Measurements from ENCODE around the gene ACHE.

Gene ACHE

GRCh38 chr7:100901921-100902332 is 6.2 kb upstream of the ACHE start:
- Histone ChIP-seq H3K27ac (no peak overlapping the region), H3K9ac (ENCODE audit: insufficient read length) (no peak overlapping the region), H3K4me3 (no peak overlapping the region), H3K36me3 (ENCODE audit: insufficient read depth, low read length) (no peaks in the 10 kb centered on the region), H3K9me3 (ENCODE audit: low read depth, low read length) (no peaks in the 10 kb centered on the region)
- TF ChIP-seq POLR2AphosphoS5 (IDR thresholded peaks at IDR 0.05; ENCODE audit: borderline replicate concordance, low read depth, low read length) (no peak), FOXP2 (optimal IDR thresholded peaks at IDR 0.05; ENCODE audit: control extremely low read depth, extremely low read length, insufficient read depth) (no peak), EZH2 (IDR thresholded peaks at IDR 0.05) (no peak)
- no peak for DNase-seq (ENCODE audit: low read depth, low spot score)

- no peak overlapping the region for H3K4me3 ChIP-seq
- H3K27ac ChIP-seq: no peak overlapping the region
- no peaks in the 10 kb centered on the region for H3K36me3 ChIP-seq (ENCODE audit: insufficient read depth, low read length)
- DNase-seq (ENCODE audit: low read depth, low spot score): no peak
- TF ChIP-seq EZH2 (IDR thresholded peaks at IDR 0.05): no peak
- TF ChIP-seq FOXP2 (optimal IDR thresholded peaks at IDR 0.05; ENCODE audit: control extremely low read depth, extremely low read length, insufficient read depth): no peak
- TF ChIP-seq POLR2AphosphoS5 (IDR thresholded peaks at IDR 0.05; ENCODE audit: borderline replicate concordance, low read depth, low read length): no peak
- H3K9me3 ChIP-seq (ENCODE audit: low read depth, low read length): no peaks in the 10 kb centered on the region
- no peak overlapping the region for H3K9ac ChIP-seq (ENCODE audit: insufficient read length)
These were observed 5.3 kb upstream of the ACHE start for GRCh38 chr7:100900978-100901377.

DNA sequence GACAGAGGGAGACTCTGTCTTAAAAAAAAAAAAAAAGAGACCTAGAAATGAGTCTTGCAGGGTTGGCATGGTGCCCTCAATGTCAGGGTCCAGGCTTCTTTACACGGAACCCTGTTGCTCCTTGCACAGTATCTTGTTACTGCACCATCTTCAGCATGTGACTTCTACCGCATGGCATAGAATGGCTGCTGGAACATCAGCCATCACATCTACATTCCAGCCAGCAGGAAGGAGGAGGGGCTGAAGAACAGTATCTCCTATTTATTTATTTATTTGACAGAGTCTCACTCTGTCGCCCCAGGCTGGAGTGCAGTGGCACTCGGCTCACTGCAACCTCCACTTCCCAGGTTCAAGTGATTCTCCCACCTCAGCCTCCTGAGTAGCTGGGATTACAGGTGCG is 3.7 kb upstream of the ACHE start:
- Histone ChIP-seq H3K9me3 (ENCODE audit: low read depth, low read length) (no peaks in the 10 kb centered on the region), H3K36me3 (ENCODE audit: insufficient read depth, low read length) (no peaks in the 10 kb centered on the region), H3K27ac (no peak overlapping the region), H3K4me3 (no peak overlapping the region), H3K9ac (ENCODE audit: insufficient read length) (no peak overlapping the region)
- DNase-seq (ENCODE audit: low read depth, low spot score): no peak
- TF ChIP-seq EZH2 (IDR thresholded peaks at IDR 0.05) (no peak), POLR2AphosphoS5 (IDR thresholded peaks at IDR 0.05; ENCODE audit: borderline replicate concordance, low read depth, low read length) (no peak), FOXP2 (optimal IDR thresholded peaks at IDR 0.05; ENCODE audit: control extremely low read depth, extremely low read length, insufficient read depth) (no peak)

DNA sequence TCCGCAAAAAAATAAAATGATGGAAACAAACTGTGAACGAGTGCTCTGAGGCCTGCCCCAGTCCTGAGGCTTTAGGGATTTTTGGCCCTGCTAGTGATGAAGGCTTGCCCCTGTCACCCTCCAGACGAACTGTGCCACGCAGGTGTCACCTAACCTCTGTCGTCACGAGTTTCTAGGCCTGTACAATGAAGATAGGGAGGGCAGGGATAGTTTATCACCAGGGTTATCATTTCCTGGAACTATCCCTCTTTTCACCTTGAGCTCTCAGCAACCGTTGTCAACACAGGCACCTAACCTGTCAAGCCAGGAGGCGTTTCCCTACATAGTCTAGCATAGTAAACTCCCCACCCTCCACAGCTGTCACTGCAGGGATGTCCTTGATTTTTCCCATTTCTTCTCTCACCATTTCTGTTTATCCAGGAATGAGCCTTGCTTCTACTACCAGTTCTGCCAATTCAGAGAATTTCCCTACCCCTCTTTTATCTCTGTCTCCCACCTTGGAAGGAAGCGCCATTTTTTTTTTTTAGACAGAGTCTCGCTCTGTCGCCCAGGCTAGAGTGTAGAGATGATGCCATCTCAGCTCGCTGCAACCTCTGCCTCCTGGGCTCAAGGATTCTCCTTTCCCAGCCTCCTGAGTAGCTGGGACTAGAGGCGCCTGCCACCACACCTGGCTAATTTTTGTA is 2.2 kb upstream of the ACHE start:
- no peak for TF ChIP-seq FOXP2 (optimal IDR thresholded peaks at IDR 0.05; ENCODE audit: control extremely low read depth, extremely low read length, insufficient read depth)
- TF ChIP-seq POLR2AphosphoS5 (IDR thresholded peaks at IDR 0.05; ENCODE audit: borderline replicate concordance, low read depth, low read length): no peak
- no peak for TF ChIP-seq EZH2 (IDR thresholded peaks at IDR 0.05)
- Histone ChIP-seq H3K36me3 (ENCODE audit: insufficient read depth, low read length) (no peaks in the 10 kb centered on the region), H3K9me3 (ENCODE audit: low read depth, low read length) (no peaks in the 10 kb centered on the region), H3K9ac (ENCODE audit: insufficient read length) (no peak overlapping the region), H3K4me3 (no peak overlapping the region), H3K27ac (no peak overlapping the region)
- no peak for DNase-seq (ENCODE audit: low read depth, low spot score)

- no peak for TF ChIP-seq EZH2 (IDR thresholded peaks at IDR 0.05)
- TF ChIP-seq FOXP2 (optimal IDR thresholded peaks at IDR 0.05; ENCODE audit: control extremely low read depth, extremely low read length, insufficient read depth): no peak
- no peak for TF ChIP-seq POLR2AphosphoS5 (IDR thresholded peaks at IDR 0.05; ENCODE audit: borderline replicate concordance, low read depth, low read length)
- no peak overlapping the region for H3K9ac ChIP-seq (ENCODE audit: insufficient read length)
- peak overlapping the region; percentile 74 for H3K4me3 ChIP-seq
- H3K27ac ChIP-seq: no peak overlapping the region
- H3K9me3 ChIP-seq (ENCODE audit: low read depth, low read length): no peaks in the 10 kb centered on the region
- DNase-seq (ENCODE audit: low read depth, low spot score): no peak
- H3K36me3 ChIP-seq (ENCODE audit: insufficient read depth, low read length): no peaks in the 10 kb centered on the region
These were observed 1.3 kb upstream of the ACHE start for GRCh38 chr7:100896732-100897608.

DNA sequence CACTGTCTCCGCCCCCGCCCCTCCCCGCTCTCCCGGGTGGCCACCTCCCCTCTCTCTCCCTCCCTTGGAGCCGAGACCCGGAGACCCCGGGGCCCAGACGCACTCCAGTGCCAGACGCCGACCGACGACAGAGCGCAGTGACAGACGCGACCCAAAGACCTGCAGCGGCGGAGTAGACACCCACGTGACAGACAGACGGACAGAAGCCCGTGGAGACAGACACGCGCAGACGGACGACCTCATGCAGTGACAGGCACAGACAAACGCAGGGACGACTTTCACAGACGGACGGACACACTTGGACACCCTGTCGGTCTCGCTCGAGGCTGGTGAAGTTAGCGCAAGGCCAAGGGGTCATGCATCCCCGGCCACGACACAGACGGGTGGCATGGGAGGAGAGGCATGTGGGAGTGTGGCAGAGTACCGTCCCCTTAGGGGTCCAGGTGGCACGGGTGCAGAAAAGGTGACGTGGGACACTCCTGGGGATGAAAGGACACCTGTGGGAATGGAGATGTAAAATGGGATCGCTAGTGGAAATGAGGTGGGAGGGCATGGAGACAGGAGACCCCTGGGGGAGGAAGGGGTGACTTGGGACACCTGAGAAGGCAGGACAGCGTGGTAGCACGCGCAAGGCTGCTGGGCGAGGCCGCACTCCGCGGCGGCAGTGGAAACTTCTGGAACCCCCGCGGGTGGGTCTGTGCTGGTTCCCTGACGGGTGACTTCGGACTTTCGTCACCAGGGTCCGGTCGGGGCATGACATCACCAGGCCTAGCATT is 456 bp upstream of the ACHE start:
- Histone ChIP-seq H3K9ac (ENCODE audit: insufficient read length) (no peak overlapping the region), H3K27ac (no peak overlapping the region), H3K9me3 (ENCODE audit: low read depth, low read length) (no peaks in the 10 kb centered on the region), H3K36me3 (ENCODE audit: insufficient read depth, low read length) (no peaks in the 10 kb centered on the region), H3K4me3 (peak overlapping the region; percentile 74)
- DNase-seq (ENCODE audit: low read depth, low spot score): no peak
- TF ChIP-seq POLR2AphosphoS5 (IDR thresholded peaks at IDR 0.05; ENCODE audit: borderline replicate concordance, low read depth, low read length) (no peak), FOXP2 (optimal IDR thresholded peaks at IDR 0.05; ENCODE audit: control extremely low read depth, extremely low read length, insufficient read depth) (no peak), EZH2 (IDR thresholded peaks at IDR 0.05) (no peak)

- H3K36me3 ChIP-seq (ENCODE audit: insufficient read depth, low read length): no peaks in the 10 kb centered on the region
- H3K27ac ChIP-seq: no peak overlapping the region
- no peak for TF ChIP-seq FOXP2 (optimal IDR thresholded peaks at IDR 0.05; ENCODE audit: control extremely low read depth, extremely low read length, insufficient read depth)
- no peak for DNase-seq (ENCODE audit: low read depth, low spot score)
- no peaks in the 10 kb centered on the region for H3K9me3 ChIP-seq (ENCODE audit: low read depth, low read length)
- no peak overlapping the region for H3K9ac ChIP-seq (ENCODE audit: insufficient read length)
- peak overlapping the region; percentile 77 for H3K4me3 ChIP-seq
These were observed 608 bp downstream of the ACHE start for GRCh38 chr7:100894860-100895700.

Measured in SK-N-MC (cell line).